ENCODE measurements around the gene OTUD5. TPM values are rescaled to one million over a fixed set of nuclear protein-coding genes. Genes with fewer than 3 reads are reported as not detected.
A peak's percentile ranks its signal among the peaks of the same experiment; 100 is the strongest.

Gene OTUD5
- total and polyA plus RNA-seq, 11 donors = 17.2 to 32.7 (median 24.6) TPM

DNA sequence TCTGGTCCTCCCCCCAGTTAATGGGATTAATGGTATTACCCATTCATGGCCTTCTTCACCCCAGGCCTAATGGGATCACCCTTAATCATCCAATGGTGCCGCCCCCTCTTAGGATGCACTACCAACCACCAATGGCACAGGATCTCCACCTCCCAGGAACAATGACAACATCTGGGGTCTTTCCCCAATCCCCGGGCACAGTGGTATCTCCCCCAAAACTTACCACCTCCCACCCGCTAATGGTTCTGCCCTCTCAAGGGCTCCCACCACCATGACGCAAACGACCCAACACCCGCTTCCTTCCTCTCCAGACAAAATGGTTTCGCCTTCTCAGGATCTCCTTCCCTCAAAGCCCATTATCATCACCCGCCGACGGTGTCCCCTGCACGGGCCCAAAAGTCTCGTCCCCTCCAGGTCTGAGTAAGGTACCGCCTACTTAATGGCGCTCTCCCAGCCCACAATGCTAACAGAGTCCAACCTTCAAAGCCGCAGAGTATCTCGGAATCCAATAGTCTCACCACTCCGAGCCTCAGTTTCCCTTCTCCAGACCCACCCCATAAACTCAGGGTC lies 44.2 kb upstream of the OTUD5 start:
- DNase-seq (peak in 2 of 5 donors; percentile 9 to 22), ATAC-seq (peak; percentile 27 to 52 (median 34))
- peaks cover 0 to 6% (median 0%) of the 10 kb centered on the region in 12 donors for H3K4me1 ChIP-seq
- peak overlapping the region; percentile 62 to 95 (median 86) for H3K27ac ChIP-seq
- intact Hi-C loops (cut with DNase I) = loop anchor here in 4 of 10 donors (1.0 to 5.0 kb wide), 3 partner anchors 41 to 44 kb away; partner anchors contain the start of genes TFE3 (in 4 of the 4) and OTUD5 (in 1 of the 4)
- no peak for TF ChIP-seq POLR2A (IDR thresholded peaks at IDR 0.05)
- TF ChIP-seq, protein P1, sequence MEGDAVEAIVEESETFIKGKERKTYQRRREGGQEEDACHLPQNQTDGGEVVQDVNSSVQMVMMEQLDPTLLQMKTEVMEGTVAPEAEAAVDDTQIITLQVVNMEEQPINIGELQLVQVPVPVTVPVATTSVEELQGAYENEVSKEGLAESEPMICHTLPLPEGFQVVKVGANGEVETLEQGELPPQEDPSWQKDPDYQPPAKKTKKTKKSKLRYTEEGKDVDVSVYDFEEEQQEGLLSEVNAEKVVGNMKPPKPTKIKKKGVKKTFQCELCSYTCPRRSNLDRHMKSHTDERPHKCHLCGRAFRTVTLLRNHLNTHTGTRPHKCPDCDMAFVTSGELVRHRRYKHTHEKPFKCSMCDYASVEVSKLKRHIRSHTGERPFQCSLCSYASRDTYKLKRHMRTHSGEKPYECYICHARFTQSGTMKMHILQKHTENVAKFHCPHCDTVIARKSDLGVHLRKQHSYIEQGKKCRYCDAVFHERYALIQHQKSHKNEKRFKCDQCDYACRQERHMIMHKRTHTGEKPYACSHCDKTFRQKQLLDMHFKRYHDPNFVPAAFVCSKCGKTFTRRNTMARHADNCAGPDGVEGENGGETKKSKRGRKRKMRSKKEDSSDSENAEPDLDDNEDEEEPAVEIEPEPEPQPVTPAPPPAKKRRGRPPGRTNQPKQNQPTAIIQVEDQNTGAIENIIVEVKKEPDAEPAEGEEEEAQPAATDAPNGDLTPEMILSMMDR (IDR thresholded peaks at IDR 0.05) = no peak
- 3 to 42% (median 21%) methylated on average over 17 of the region's 17 CpGs for WGBS, 4 donors
- peaks cover 0 to 8% (median 0%) of the 10 kb centered on the region in 12 donors for H3K9me3 ChIP-seq
- peak overlapping the region; percentile 40 to 85 (median 72) for H3K4me3 ChIP-seq
- peaks cover 0 to 21% (median 9%) of the 10 kb centered on the region in 9 donors for H3K36me3 ChIP-seq
- peaks cover 0 to under 1% (median 0%) of the 10 kb centered on the region in 9 donors for H3K27me3 ChIP-seq

DNA sequence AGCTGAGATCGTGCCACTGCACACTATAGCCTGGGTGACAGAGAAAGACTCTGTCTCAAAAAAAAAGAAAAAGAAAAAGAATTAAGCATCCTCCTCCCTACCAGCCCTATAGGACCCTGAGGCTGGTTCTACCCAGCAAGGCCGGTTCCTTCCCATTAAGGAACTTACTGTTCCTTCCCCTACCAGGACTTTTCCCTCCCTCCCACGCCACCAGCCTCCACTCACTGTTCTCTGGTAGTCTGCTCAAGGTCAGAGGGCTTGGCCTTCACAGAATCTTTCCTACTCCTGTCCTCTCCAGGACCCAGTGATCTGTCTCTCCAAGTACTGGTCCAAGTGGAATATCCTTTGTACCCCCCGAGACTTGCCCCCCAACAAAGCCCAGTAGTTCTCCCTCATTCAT lies 43.2 kb upstream of the OTUD5 start:
- no peak overlapping the region for H3K27ac ChIP-seq
- peaks cover 0 to 6% (median 0%) of the 10 kb centered on the region in 12 donors for H3K4me1 ChIP-seq
- no peak for ATAC-seq
- DNase-seq = no peak
- H3K36me3 ChIP-seq = peaks cover 0 to 22% (median 9%) of the 10 kb centered on the region in 9 donors
- intact Hi-C loops (cut with DNase I) = loop anchor here in 3 of 10 donors (5.0 kb wide), 2 partner anchors 42 to 43 kb away; partner anchors contain the start of genes TFE3 (in 3 of the 3) and OTUD5 (in 1 of the 3)
- TF ChIP-seq, protein P1 (IDR thresholded peaks at IDR 0.05) = no peak
- TF ChIP-seq POLR2A (IDR thresholded peaks at IDR 0.05) = no peak
- peaks cover 0 to 8% (median 0%) of the 10 kb centered on the region in 12 donors for H3K9me3 ChIP-seq
- peaks cover 0 to 6% (median 0%) of the 10 kb centered on the region in 9 donors for H3K27me3 ChIP-seq
- 77 to 99% (median 87%) methylated on average over 4 of the region's 4 CpGs for WGBS, 4 donors
- no peak overlapping the region for H3K4me3 ChIP-seq

- H3K4me1 ChIP-seq = peaks cover 0 to 6% (median 0%) of the 10 kb centered on the region in 12 donors
These were observed 41.6 kb upstream of the OTUD5 start for GRCh38 chrX:48999030-48999429.

DNA sequence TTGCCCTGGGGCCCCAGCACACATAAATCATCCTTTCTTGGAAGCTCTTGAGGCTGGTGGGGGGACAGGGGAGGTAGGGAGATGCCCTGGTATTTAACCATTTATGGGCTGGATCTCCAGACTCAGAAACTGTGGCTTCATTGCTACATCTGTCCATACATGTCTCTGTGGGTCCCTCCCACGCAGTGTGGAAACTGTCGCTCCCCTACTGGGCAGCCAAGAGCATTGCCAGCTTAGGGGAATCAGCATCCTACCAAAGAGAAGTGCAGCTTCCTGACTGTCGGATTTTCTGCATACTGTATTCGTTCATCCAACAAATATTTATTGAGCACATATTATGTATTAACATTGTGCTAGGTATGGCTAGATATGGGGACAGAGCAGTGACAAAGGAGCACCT lies 41.0 kb upstream of the OTUD5 start:
- Histone ChIP-seq H3K4me1 (peaks cover 0 to 6% (median 0%) of the 10 kb centered on the region in 12 donors), H3K36me3 (peaks cover 0 to 31% (median 20%) of the 10 kb centered on the region in 9 donors), H3K9me3 (peaks cover 0 to 8% (median 0%) of the 10 kb centered on the region in 12 donors), H3K27ac (no peak overlapping the region), H3K4me3 (no peak overlapping the region), H3K27me3 (peaks cover 0 to 6% (median 0%) of the 10 kb centered on the region in 9 donors)
- DNase-seq = no peak
- WGBS, 4 donors = 74 to 97% (median 85%) methylated on average over 4 of the region's 4 CpGs
- intact Hi-C loops (cut with DNase I) = no loop called here
- TF ChIP-seq, protein P1 (IDR thresholded peaks at IDR 0.05) = no peak
- TF ChIP-seq POLR2A (IDR thresholded peaks at IDR 0.05) = no peak
- no peak for ATAC-seq

More at GRCh38 chrX:48999030-48999429, 41.6 kb upstream of the OTUD5 start:
- Histone ChIP-seq H3K27me3 (peaks cover 0 to 6% (median 0%) of the 10 kb centered on the region in 9 donors), H3K9me3 (peaks cover 0 to 8% (median 0%) of the 10 kb centered on the region in 12 donors), H3K36me3 (peaks cover 0 to 30% (median 17%) of the 10 kb centered on the region in 9 donors), H3K4me3 (no peak overlapping the region), H3K27ac (no peak overlapping the region)
- no peak for ATAC-seq
- intact Hi-C loops (cut with DNase I) = no loop called here
- DNase-seq = no peak
- 75 to 96% (median 83%) methylated on average over 5 of the region's 5 CpGs for WGBS, 4 donors
- TF ChIP-seq POLR2A (IDR thresholded peaks at IDR 0.05) = no peak
- TF ChIP-seq, protein P1 (IDR thresholded peaks at IDR 0.05) = no peak

Measured in heart left ventricle (tissue), 16 donors.